Measurements from ENCODE around the gene CHML.
A peak's percentile ranks its signal among the peaks of the same experiment; 100 is the strongest.

CHML gene

GRCh38 chr1:241646201-241646600, 6.0 kb upstream of the CHML start:
- DNase-seq (ENCODE audit: low read depth in 2 of 2) = no peak

GRCh38 chr1:241645199-241645598, 5.0 kb upstream of the CHML start:
- DNase-seq (ENCODE audit: low read depth in 2 of 2) = no peak

GRCh38 chr1:241644259-241644658, 4.1 kb upstream of the CHML start:
- no peak for DNase-seq (ENCODE audit: low read depth in 2 of 2)

- no peak for DNase-seq (ENCODE audit: low read depth in 2 of 2)
These were observed 2.4 kb upstream of the CHML start for GRCh38 chr1:241642593-241642944.

- no peak for DNase-seq (ENCODE audit: low read depth in 2 of 2)
These were observed 1.8 kb upstream of the CHML start for GRCh38 chr1:241641773-241642592.

- no peak for DNase-seq (ENCODE audit: low read depth in 2 of 2)
These were observed 876 bp upstream of the CHML start for GRCh38 chr1:241640867-241641622.

- DNase-seq (ENCODE audit: low read depth in 2 of 2) = peak in 1 of 2 donors; percentile 1
These were observed 483 bp downstream of the CHML start for GRCh38 chr1:241639623-241640148.

- no peak for DNase-seq (ENCODE audit: low read depth in 2 of 2)
These were observed 1.1 kb downstream of the CHML start for GRCh38 chr1:241638909-241639622.

- no peak for DNase-seq (ENCODE audit: low read depth in 2 of 2)
These were observed 2.0 kb downstream of the CHML start for GRCh38 chr1:241638099-241638682.

GRCh38 chr1:241637604-241638003, 2.6 kb downstream of the CHML start:
- no peak for DNase-seq (ENCODE audit: low read depth in 2 of 2)

- no peak for DNase-seq (ENCODE audit: low read depth in 2 of 2)
These were observed 3.1 kb downstream of the CHML start for GRCh38 chr1:241637046-241637590.

GRCh38 chr1:241636291-241636690, 3.9 kb downstream of the CHML start:
- no peak for DNase-seq (ENCODE audit: low read depth in 2 of 2)

GRCh38 chr1:241635556-241636152, 4.5 kb downstream of the CHML start:
- DNase-seq (ENCODE audit: low read depth in 2 of 2) = no peak

GRCh38 chr1:241632987-241633386, 7.2 kb downstream of the CHML start:
- DNase-seq (ENCODE audit: low read depth in 2 of 2) = no peak

- DNase-seq (ENCODE audit: low read depth in 2 of 2) = no peak
These were observed 8.5 kb downstream of the CHML start for GRCh38 chr1:241631674-241632073.

GRCh38 chr1:241630899-241631298, 9.3 kb downstream of the CHML start:
- DNase-seq (ENCODE audit: low read depth in 2 of 2) = no peak

GRCh38 chr1:241630476-241630875, 9.7 kb downstream of the CHML start:
- no peak for DNase-seq (ENCODE audit: low read depth in 2 of 2)

GRCh38 chr1:241630005-241630404, 10.2 kb downstream of the CHML start:
- no peak for DNase-seq (ENCODE audit: low read depth in 2 of 2)

- DNase-seq (ENCODE audit: low read depth in 2 of 2) = no peak
These were observed 12.5 kb downstream of the CHML start for GRCh38 chr1:241627453-241628259.

GRCh38 chr1:241624935-241625334, 15.2 kb downstream of the CHML start:
- DNase-seq (ENCODE audit: low read depth in 2 of 2) = no peak
